HUES64 (cell line): Measurements from ENCODE around the gene CCNJL. TPM values are rescaled to one million over a fixed set of nuclear protein-coding genes. Genes with fewer than 3 reads are reported as not detected.

Experiments used
- H3K27ac ChIP-seq: 2 replicates; pipeline ENCODE4 v1.7.0; 2013; ENCODE audit warnings: low read depth, low read length, inconsistent platforms
- H3K27me3 ChIP-seq: 2 replicates; pipeline ENCODE4 v1.6.1; 2013; ENCODE audit warnings: mild to moderate bottlenecking, low read length; ENCODE audit not compliant: insufficient read depth
- H3K36me3 ChIP-seq: 2 replicates; pipeline ENCODE4 v1.6.1; 2013; ENCODE audit warnings: mild to moderate bottlenecking, low read length; ENCODE audit not compliant: insufficient read depth
- H3K4me1 ChIP-seq: 2 replicates; pipeline ENCODE4 v1.6.1; 2013; ENCODE audit warnings: mild to moderate bottlenecking, low read length, moderate library complexity; ENCODE audit not compliant: insufficient read depth
- H3K4me3 ChIP-seq: 2 replicates; pipeline ENCODE4 v1.5.1; 2013; ENCODE audit warnings: mild to moderate bottlenecking, low read length, moderate library complexity
- H3K9ac ChIP-seq: 2 replicates; pipeline ENCODE4 v1.6.1; 2013; ENCODE audit warnings: mild to moderate bottlenecking, low read depth, low read length
- H3K9me3 ChIP-seq: 2 replicates; pipeline ENCODE4 v1.6.1; 2013; ENCODE audit warnings: low read depth, low read length; ENCODE audit not compliant: insufficient read depth
- WGBS: fragments of 150-250, 120-280 bp; methylation state at CpG from one replicate; pipeline ENCODE4 v1.1.7; 2013; ENCODE audit warnings: missing lambda C conversion rate; 5-methylcytosine and 5-hydroxymethylcytosine counted together
- polyA plus RNA-seq, 2 experiments: library from polyadenylated mRNA; stranded (reverse); fragments of 50-300 nt; gene quantifications; one replicate each; pipeline ENCODE4 v1.2.3, GENCODE V29; 2013

The CCNJL gene
- polyA plus RNA-seq (2013, experiment 1 of 2): 22.6 TPM
- polyA plus RNA-seq (2013, experiment 2 of 2): 26.2 TPM

- under 1% methylated on average over 84 of the region's 84 CpGs for WGBS
- H3K9ac ChIP-seq: peak within 1 kb of the TSS; percentile 86
Observed at GRCh38 chr5:160312134-160312959, at the start of gene CCNJL. Gene CCNJL (minus strand): TSS chr5:160312564. CDS start chr5:160311923, 641 bp downstream.

DNA sequence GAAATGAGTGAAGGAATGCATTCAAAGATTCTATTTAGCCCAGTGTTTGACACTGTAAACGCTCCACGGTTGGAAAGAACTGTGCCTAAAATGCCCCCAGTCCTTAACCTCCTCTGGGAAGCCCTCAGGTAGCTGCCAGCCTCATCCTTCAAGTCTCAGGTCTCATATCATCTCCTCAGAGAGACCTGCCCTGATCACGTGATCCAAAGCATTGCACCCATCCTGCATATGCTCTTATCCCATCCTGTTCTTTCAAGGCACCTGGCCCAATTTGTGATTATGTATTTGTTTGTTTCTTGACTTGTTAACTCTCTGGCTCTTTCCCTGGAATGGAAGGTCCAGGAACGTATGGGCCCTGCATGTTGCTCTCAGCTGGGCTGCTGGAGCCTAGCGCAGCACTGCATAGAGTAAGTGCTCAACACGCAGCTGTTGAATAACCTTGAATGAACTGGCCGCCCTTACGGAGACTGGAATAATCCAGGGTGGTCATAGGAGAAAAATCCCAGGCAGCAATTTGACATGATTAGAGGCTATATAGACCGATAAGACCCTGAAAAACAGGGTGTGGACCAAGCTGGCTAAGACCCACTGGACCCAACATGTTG is 49.4 kb upstream of the CCNJL start:
- Histone ChIP-seq H3K4me3 (no peak overlapping the region), H3K27ac (no peak overlapping the region), H3K9ac (no peak overlapping the region), H3K36me3 (no peaks in the 10 kb centered on the region), H3K9me3 (no peaks in the 10 kb centered on the region), H3K27me3 (no peaks in the 10 kb centered on the region), H3K4me1 (peaks cover 7% of the 10 kb centered on the region)
- 94% methylated on average over 9 of the region's 9 CpGs for WGBS

More at GRCh38 chr5:160312134-160312959, at the start of gene CCNJL:
- H3K27me3 ChIP-seq: no peaks in the 10 kb centered on the region; the same call in 1 of the 2 replicates
- peak within 1 kb of the TSS; percentile 88 for H3K4me3 ChIP-seq
- peak within 1 kb of the TSS; percentile 84 for H3K27ac ChIP-seq
- peaks cover 21% of the 10 kb centered on the region for H3K4me1 ChIP-seq
- no peaks in the 10 kb centered on the region for H3K9me3 ChIP-seq
- H3K36me3 ChIP-seq: peaks cover 28% of the 10 kb centered on the region

GRCh38 chr5:160360310-160360709 is 47.9 kb upstream of the CCNJL start:
- Histone ChIP-seq H3K4me3 (no peak overlapping the region), H3K27me3 (no peaks in the 10 kb centered on the region)
- 72% methylated on average over 3 of the region's 3 CpGs for WGBS

DNA sequence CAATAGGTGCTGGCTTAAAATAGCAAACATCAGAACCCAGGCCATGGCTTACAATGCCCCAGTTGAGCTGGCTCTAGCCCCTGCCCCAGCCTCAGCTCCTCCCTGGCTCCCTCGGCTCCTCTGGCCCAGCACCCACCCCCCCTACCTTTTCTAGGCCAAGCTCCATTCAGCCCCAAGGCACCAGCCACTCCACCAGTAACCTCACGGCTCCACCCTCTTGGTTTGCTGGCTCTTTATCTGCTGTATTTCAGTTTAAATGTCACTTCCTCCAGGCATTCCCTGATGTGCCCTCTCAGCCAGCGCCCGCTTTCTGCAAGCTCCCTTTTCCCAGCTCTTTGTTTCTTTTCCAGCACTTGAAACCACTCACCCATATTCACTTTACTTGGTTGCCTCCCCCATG is 47.5 kb upstream of the CCNJL start:
- Histone ChIP-seq H3K4me3 (no peak overlapping the region), H3K9ac (no peak overlapping the region), H3K36me3 (no peaks in the 10 kb centered on the region), H3K9me3 (no peaks in the 10 kb centered on the region), H3K27me3 (no peaks in the 10 kb centered on the region), H3K4me1 (peaks cover 7% of the 10 kb centered on the region), H3K27ac (no peak overlapping the region)
- WGBS: 51% methylated on average over 4 of the region's 4 CpGs

More at GRCh38 chr5:160360310-160360709, 47.9 kb upstream of the CCNJL start:
- H3K9ac ChIP-seq: no peak overlapping the region
- no peaks in the 10 kb centered on the region for H3K9me3 ChIP-seq
- peaks cover 7% of the 10 kb centered on the region for H3K4me1 ChIP-seq
- H3K36me3 ChIP-seq: no peaks in the 10 kb centered on the region
- H3K27ac ChIP-seq: no peak overlapping the region

GRCh38 chr5:160359242-160359641 is 46.9 kb upstream of the CCNJL start:
- no peak overlapping the region for H3K9ac ChIP-seq
- 30% methylated on average over 1 of the region's 1 CpG for WGBS

GRCh38 chr5:160357861-160358411 is 45.6 kb upstream of the CCNJL start:
- H3K4me1 ChIP-seq: peaks cover 4% of the 10 kb centered on the region
- H3K9ac ChIP-seq: no peak overlapping the region
- no peaks in the 10 kb centered on the region for H3K9me3 ChIP-seq
- no peak overlapping the region for H3K4me3 ChIP-seq
- WGBS: 87% methylated on average over 7 of the region's 7 CpGs
- H3K36me3 ChIP-seq: no peaks in the 10 kb centered on the region
- no peak overlapping the region for H3K27ac ChIP-seq
- no peaks in the 10 kb centered on the region for H3K27me3 ChIP-seq

More at GRCh38 chr5:160359242-160359641, 46.9 kb upstream of the CCNJL start:
- Histone ChIP-seq H3K36me3 (no peaks in the 10 kb centered on the region), H3K9me3 (no peaks in the 10 kb centered on the region), H3K27me3 (no peaks in the 10 kb centered on the region), H3K4me3 (no peak overlapping the region), H3K27ac (no peak overlapping the region), H3K4me1 (peaks cover 7% of the 10 kb centered on the region)

DNA sequence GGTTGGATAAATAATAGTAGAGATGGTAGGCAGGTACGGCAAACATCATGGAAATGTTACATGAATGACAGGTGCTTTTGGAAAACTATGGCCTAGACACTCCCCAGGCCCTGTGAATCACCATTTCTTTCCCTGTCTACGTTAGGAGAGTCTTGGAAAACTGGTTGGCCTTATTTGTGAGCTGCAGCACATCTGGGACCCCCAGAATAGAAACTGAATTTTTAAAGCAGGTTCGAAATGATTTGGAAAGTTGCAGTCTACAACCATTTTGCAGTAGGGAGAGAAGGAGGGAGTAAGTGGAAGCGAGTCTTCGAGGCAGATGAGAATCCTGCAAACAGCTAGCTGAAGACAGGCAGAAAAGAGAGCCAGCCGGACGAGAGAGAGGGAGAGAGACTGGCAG is 45.0 kb upstream of the CCNJL start:
- Histone ChIP-seq H3K4me3 (no peak overlapping the region), H3K9ac (no peak overlapping the region), H3K9me3 (no peaks in the 10 kb centered on the region), H3K27ac (no peak overlapping the region), H3K27me3 (no peaks in the 10 kb centered on the region), H3K36me3 (no peaks in the 10 kb centered on the region), H3K4me1 (peaks cover 4% of the 10 kb centered on the region)
- 90% methylated on average over 7 of the region's 7 CpGs for WGBS

- Histone ChIP-seq H3K27me3 (no peaks in the 10 kb centered on the region), H3K4me3 (no peak overlapping the region), H3K9me3 (no peaks in the 10 kb centered on the region), H3K27ac (no peak overlapping the region), H3K9ac (no peak overlapping the region), H3K4me1 (peaks cover 4% of the 10 kb centered on the region), H3K36me3 (no peaks in the 10 kb centered on the region)
- WGBS: 79% methylated on average over 7 of the region's 7 CpGs
Observed at GRCh38 chr5:160356550-160357347, 44.4 kb upstream of the CCNJL start.

GRCh38 chr5:160354666-160355065 is 42.3 kb upstream of the CCNJL start:
- no peaks in the 10 kb centered on the region for H3K9me3 ChIP-seq
- H3K27ac ChIP-seq: no peak overlapping the region
- WGBS: 97% methylated on average over 14 of the region's 14 CpGs
- H3K9ac ChIP-seq: no peak overlapping the region
- H3K4me1 ChIP-seq: no peaks in the 10 kb centered on the region; the same call in 1 of the 2 replicates
- H3K27me3 ChIP-seq: no peaks in the 10 kb centered on the region
- H3K4me3 ChIP-seq: no peak overlapping the region
- no peaks in the 10 kb centered on the region for H3K36me3 ChIP-seq

- H3K4me1 ChIP-seq: no peaks in the 10 kb centered on the region; the same call in 1 of the 2 replicates
- no peaks in the 10 kb centered on the region for H3K27me3 ChIP-seq
- no peaks in the 10 kb centered on the region for H3K9me3 ChIP-seq
- H3K4me3 ChIP-seq: no peak overlapping the region
- H3K27ac ChIP-seq: no peak overlapping the region
- H3K36me3 ChIP-seq: no peaks in the 10 kb centered on the region
- no peak overlapping the region for H3K9ac ChIP-seq
- 91% methylated on average over 8 of the region's 8 CpGs for WGBS
Observed at GRCh38 chr5:160353379-160353778, 41.0 kb upstream of the CCNJL start.
